PC-9 (cell line): ENCODE results near the gene DLG2. TPM values are rescaled to one million over a fixed set of nuclear protein-coding genes. Genes with fewer than 3 reads are reported as not detected.
A peak's percentile ranks its signal among the peaks of the same experiment; 100 is the strongest.

ENCODE experiments used
- BruUV-seq: library from RNA; stranded (reverse); fragments of 400-500 nt; replicated peaks from 2 replicates; lab custom pipeline; 2021; lab: Mats Ljungman, UMichigan
- CTCF ChIA-PET: fragments of 300-600 bp; sonication (Branson Sonifier 250); formaldehyde crosslinking; loops from one replicate; lab custom pipeline; 2022; ENCODE audit warnings: antibody characterized with exemption; lab: Charles Lee
- POLR2A ChIA-PET: fragments of 300-600 bp; sonication (Branson Sonifier 250); formaldehyde crosslinking; loops from one replicate; lab custom pipeline; 2022; ENCODE audit warnings: antibody characterized with exemption; ENCODE audit not compliant: unreplicated experiment; lab: Charles Lee
- DNase-seq, 2 experiments: peaks; one replicate each; pipeline versions ENCODE4 v3.0.0 to v3.0.0-alpha.2; 2015 to 2022; ENCODE audit warnings: mixed read lengths in 1 of 2
- H2AFZ ChIP-seq: fragments of 200-600 bp; sonication (generic); 2 replicates; pipeline ENCODE4 v1.8.1; 2017; ENCODE audit warnings: antibody characterized with exemption
- H3F3A ChIP-seq: fragments of 200-600 bp; sonication (generic); 2 replicates; pipeline ENCODE4 v1.8.1; 2017; ENCODE audit warnings: antibody characterized with exemption, mild to moderate bottlenecking, low read depth; ENCODE audit not compliant: insufficient read depth
- H3K27ac ChIP-seq: fragments of 200-600 bp; sonication (generic); 2 replicates; pipeline ENCODE4 v1.6.1; 2016; ENCODE audit warnings: mixed run types
- H3K27me3 ChIP-seq: fragments of 200-600 bp; sonication (generic); 2 replicates; pipeline ENCODE4 v1.6.1; 2016; ENCODE audit warnings: low read depth, mixed run types; ENCODE audit not compliant: insufficient read depth
- H3K36me3 ChIP-seq: fragments of 200-600 bp; sonication (generic); 2 replicates; pipeline ENCODE4 v1.6.1; 2016; ENCODE audit warnings: low read depth, mixed run types
- H3K4me1 ChIP-seq: fragments of 200-600 bp; sonication (generic); replicated peaks from 2 replicates; pipeline ENCODE4 v1.6.1; 2016; ENCODE audit warnings: mixed run types; ENCODE audit not compliant: insufficient read depth
- H3K4me2 ChIP-seq: fragments of 200-600 bp; sonication (generic); 2 replicates; pipeline ENCODE4 v1.6.1; 2017; ENCODE audit warnings: mixed run types
- H3K4me3 ChIP-seq: fragments of 200-600 bp; sonication (generic); 2 replicates; pipeline ENCODE4 v1.6.1; 2016; ENCODE audit warnings: mixed run types
- H3K79me2 ChIP-seq: fragments of 200-600 bp; sonication (generic); 2 replicates; pipeline ENCODE4 v1.6.1; 2017; ENCODE audit warnings: low read depth, mixed run types
- H3K9me2 ChIP-seq: fragments of 200-600 bp; sonication (generic); 2 replicates; pipeline ENCODE4 v1.8.1; 2017; ENCODE audit warnings: mild to moderate bottlenecking; ENCODE audit not compliant: insufficient read depth
- H3K9me3 ChIP-seq: fragments of 200-600 bp; sonication (generic); 2 replicates; pipeline ENCODE4 v1.8.1; 2016; ENCODE audit warnings: low read depth; ENCODE audit not compliant: insufficient read depth
- H4K20me1 ChIP-seq: fragments of 200-600 bp; sonication (generic); 2 replicates; pipeline ENCODE4 v1.8.1; 2017; ENCODE audit not compliant: insufficient read depth
- EZH2 ChIP-seq: fragments of 200-600 bp; sonication (generic); IDR thresholded peaks from 2 replicates; pipeline ENCODE4 v1.8.0; 2017; ENCODE audit warnings: antibody characterized with exemption, low read depth
- intact Hi-C: fragments of 100-400 bp; cut with micrococcal nuclease; formaldehyde crosslinking; loops from one replicate; pipeline ENCODE4 v1.10.0; 2022; ENCODE audit not compliant: unreplicated experiment
- total RNA-seq: library from RNA; stranded (reverse); gene quantifications from 2 replicates; pipeline ENCODE4 v1.2.3, GENCODE V29; 2021
- TF ChIP-seq, protein P1 (sequence below): fragments of 200-600 bp; sonication (generic); conservative IDR thresholded peaks from 2 replicates; pipeline ENCODE4 v1.6.1; 2017; ENCODE audit warnings: mixed run types, antibody characterized with exemption, mild to moderate bottlenecking, moderate library complexity

DLG2 gene
- total RNA-seq, 1 experiment from 2014 or later = 6.4 TPM

DNA sequence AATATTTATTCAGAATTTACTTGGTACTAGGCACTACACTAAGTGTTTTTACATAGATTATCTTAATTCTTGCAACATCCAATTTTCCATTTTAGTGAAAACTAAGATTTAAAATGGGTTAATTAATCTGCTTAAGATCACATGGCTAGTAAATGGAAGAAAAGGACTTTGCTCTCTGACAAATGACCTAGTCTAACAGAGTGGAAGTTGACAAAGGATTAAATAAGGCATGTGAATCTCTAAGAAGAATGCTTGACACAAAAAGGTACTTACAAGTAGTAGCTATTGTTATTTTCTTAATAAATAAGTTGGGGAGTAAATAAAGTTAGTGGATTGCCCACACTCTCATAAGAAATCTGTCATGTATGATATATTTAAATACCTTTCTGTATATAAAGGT, 584.8 kb downstream of the DLG2 start:
- BruUV-seq = no TSS peak
- Histone ChIP-seq H3K4me2 (no peak overlapping the region), H3K36me3 (no peaks in the 10 kb centered on the region), H3K27me3 (no peaks in the 10 kb centered on the region), H3K9me2 (no peaks in the 10 kb centered on the region), H3K4me1 (no peaks in the 10 kb centered on the region), H3K27ac (no peak overlapping the region), H2AFZ (no peak overlapping the region), H3K4me3 (no peak overlapping the region), H3K79me2 (no peaks in the 10 kb centered on the region), H4K20me1 (no peaks in the 10 kb centered on the region), H3F3A (no peaks in the 10 kb centered on the region), H3K9me3 (no peaks in the 10 kb centered on the region)
- TF ChIP-seq, protein P1, sequence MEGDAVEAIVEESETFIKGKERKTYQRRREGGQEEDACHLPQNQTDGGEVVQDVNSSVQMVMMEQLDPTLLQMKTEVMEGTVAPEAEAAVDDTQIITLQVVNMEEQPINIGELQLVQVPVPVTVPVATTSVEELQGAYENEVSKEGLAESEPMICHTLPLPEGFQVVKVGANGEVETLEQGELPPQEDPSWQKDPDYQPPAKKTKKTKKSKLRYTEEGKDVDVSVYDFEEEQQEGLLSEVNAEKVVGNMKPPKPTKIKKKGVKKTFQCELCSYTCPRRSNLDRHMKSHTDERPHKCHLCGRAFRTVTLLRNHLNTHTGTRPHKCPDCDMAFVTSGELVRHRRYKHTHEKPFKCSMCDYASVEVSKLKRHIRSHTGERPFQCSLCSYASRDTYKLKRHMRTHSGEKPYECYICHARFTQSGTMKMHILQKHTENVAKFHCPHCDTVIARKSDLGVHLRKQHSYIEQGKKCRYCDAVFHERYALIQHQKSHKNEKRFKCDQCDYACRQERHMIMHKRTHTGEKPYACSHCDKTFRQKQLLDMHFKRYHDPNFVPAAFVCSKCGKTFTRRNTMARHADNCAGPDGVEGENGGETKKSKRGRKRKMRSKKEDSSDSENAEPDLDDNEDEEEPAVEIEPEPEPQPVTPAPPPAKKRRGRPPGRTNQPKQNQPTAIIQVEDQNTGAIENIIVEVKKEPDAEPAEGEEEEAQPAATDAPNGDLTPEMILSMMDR = no peak
- TF ChIP-seq EZH2 = no peak
- no peak for DNase-seq
- POLR2A ChIA-PET = no interaction called here
- intact Hi-C loops = no loop called here
- CTCF ChIA-PET = no interaction called here

- H3K27ac ChIP-seq = no peak overlapping the region
- BruUV-seq = no TSS peak
- H3K27me3 ChIP-seq = no peaks in the 10 kb centered on the region
- no peaks in the 10 kb centered on the region for H3K36me3 ChIP-seq
- H4K20me1 ChIP-seq = no peaks in the 10 kb centered on the region
- H3K4me1 ChIP-seq = no peaks in the 10 kb centered on the region
- no peak overlapping the region for H3K4me3 ChIP-seq
- no peak overlapping the region for H3K4me2 ChIP-seq
- intact Hi-C loops = no loop called here
- H3K79me2 ChIP-seq = no peaks in the 10 kb centered on the region
- no peaks in the 10 kb centered on the region for H3F3A ChIP-seq
- H3K9me3 ChIP-seq = no peaks in the 10 kb centered on the region
- TF ChIP-seq, protein P1 = no peak
- TF ChIP-seq EZH2 = no peak
- no peak for DNase-seq
- CTCF ChIA-PET = no interaction called here
- H3K9me2 ChIP-seq = no peaks in the 10 kb centered on the region
- POLR2A ChIA-PET = no interaction called here
- no peak overlapping the region for H2AFZ ChIP-seq
Observed at GRCh38 chr11:85040166-85040565, 587.0 kb downstream of the DLG2 start.

GRCh38 chr11:85029964-85030363, 597.2 kb downstream of the DLG2 start:
- TF ChIP-seq, protein P1 = no peak
- no peak for TF ChIP-seq EZH2
- DNase-seq = peak in 1 of 2 experiments; percentile 72
- intact Hi-C loops = no loop called here
- Histone ChIP-seq H3K9me3 (no peaks in the 10 kb centered on the region), H3K36me3 (no peaks in the 10 kb centered on the region), H4K20me1 (no peaks in the 10 kb centered on the region), H3K4me2 (peak overlapping the region; percentile 32), H3K27me3 (no peaks in the 10 kb centered on the region), H2AFZ (0 out of 2 replicates have a peak overlapping the region, but pooled peaks have one; percentile 56), H3F3A (peaks cover 12% of the 10 kb centered on the region), H3K27ac (no peak overlapping the region), H3K4me3 (no peak overlapping the region), H3K79me2 (no peaks in the 10 kb centered on the region), H3K4me1 (peaks cover 12% of the 10 kb centered on the region), H3K9me2 (no peaks in the 10 kb centered on the region)
- BruUV-seq = no TSS peak
- POLR2A ChIA-PET = no interaction called here
- CTCF ChIA-PET = no interaction called here
